AG09309 (cell line): ENCODE data around the gene MAP1B.

Experiments
- DNase-seq: peaks from one replicate; pipeline ENCODE4 v3.0.0-alpha.2; 2010; ENCODE audit warnings: low read depth
- H3K4me3 ChIP-seq: 2 replicates; pipeline ENCODE4 v1.5.1; 2011; ENCODE audit warnings: mild to moderate bottlenecking, low read depth, low read length, moderate library complexity; ENCODE audit not compliant: control insufficient read depth
- CTCF ChIP-seq: IDR thresholded peaks from 2 replicates; pipeline ENCODE4 v1.5.1; 2011; ENCODE audit warnings: mild to moderate bottlenecking, low read depth, low read length, inconsistent platforms; ENCODE audit not compliant: insufficient read depth, control insufficient read depth; ENCODE audit errors: missing control alignments

The MAP1B gene

GRCh38 chr5:72244862-72245371 lies 137.6 kb downstream of the MAP1B start:
- TF ChIP-seq CTCF = peak; percentile 65
- no peak overlapping the region for H3K4me3 ChIP-seq
- DNase-seq = peak; percentile 52

- TF ChIP-seq CTCF = no peak
- H3K4me3 ChIP-seq = no peak overlapping the region
- DNase-seq = no peak
These were observed 138.3 kb downstream of the MAP1B start for GRCh38 chr5:72245546-72245945.

- no peak overlapping the region for H3K4me3 ChIP-seq
- no peak for DNase-seq
- peak; percentile 47 for TF ChIP-seq CTCF
These were observed 138.8 kb downstream of the MAP1B start for GRCh38 chr5:72245951-72246532.

DNA sequence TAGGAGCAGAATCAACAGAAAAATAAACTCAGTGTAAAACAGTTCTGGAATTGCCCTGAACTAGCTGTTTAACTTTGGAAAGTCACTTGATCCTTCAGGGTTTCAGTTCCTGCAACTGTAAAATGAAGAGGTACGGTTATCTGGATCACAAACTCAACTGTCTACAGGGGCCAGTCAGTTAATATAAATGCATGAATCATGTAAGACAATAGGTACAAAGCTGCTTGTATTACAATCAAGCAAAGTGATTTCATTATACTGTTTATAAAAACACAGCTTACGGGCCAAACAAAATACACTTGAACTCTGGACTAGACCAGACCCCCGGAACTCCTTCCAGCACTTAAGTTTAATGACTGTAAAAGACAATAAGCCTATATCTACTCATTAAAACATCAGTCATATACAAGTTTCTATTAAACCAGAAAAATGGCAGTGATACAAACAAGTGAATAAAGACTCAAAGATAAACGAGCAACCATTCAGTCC lies 139.7 kb downstream of the MAP1B start:
- no peak overlapping the region for H3K4me3 ChIP-seq
- DNase-seq = no peak
- no peak for TF ChIP-seq CTCF

DNA sequence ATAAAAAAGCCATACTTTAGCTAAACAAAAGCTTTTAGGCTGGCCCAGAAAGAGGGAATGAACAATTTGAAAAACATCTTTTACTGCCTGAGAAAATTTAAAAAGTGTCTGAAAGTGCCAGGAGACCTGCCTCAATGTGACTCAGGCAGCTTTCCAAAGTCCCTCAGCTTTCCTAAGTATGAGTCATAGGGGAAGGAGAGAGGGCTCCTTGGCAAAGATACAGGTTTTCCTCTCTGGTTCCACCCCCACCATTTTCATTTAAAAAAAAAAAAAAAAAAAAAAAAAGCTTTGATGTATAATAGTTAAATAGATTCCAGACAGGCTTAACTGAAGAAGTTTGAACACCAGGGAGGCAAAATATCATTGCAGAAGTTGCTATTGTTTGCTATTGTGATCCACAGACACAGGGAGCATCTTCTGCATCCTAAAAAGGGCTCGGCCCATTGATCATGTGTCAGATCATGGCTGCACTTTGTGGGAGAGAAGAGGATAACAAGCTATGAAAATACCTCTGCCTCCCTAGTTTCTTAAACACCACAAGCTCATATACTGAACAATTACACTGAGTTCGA lies 141.2 kb downstream of the MAP1B start:
- no peak overlapping the region for H3K4me3 ChIP-seq
- DNase-seq = peak; percentile 72

DNA sequence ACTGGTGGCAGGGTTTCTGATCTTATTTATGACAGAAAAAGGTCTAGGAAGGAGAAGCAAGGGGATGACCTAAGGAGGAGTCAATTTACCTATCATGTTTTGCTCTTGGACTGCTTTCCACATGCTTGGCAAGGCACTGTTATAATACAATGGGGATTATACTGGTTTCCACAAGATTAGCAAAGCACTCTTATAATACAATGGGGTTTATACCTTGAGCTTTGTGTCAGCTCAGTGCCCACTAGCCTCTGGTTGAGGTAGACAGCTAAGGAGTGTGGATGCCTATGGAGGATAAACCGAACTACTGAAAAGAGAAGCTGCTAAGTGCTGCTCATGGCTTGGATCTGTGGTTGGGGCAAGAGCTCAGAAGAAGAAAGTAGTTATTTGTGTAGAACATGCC lies 144.1 kb downstream of the MAP1B start:
- TF ChIP-seq CTCF = no peak
- no peak for DNase-seq
- H3K4me3 ChIP-seq = no peak overlapping the region

More for the DNA sequence above, 141.2 kb downstream of the MAP1B start:
- TF ChIP-seq CTCF = no peak

GRCh38 chr5:72252008-72252407 lies 144.7 kb downstream of the MAP1B start:
- H3K4me3 ChIP-seq = no peak overlapping the region
- DNase-seq = no peak
- no peak for TF ChIP-seq CTCF
